ENCODE results near the gene UBAP1. TPM values are rescaled to one million over a fixed set of nuclear protein-coding genes. Genes with fewer than 3 reads are reported as not detected.
"Not testable (repeated sequence)": the region's sequence is repeated elsewhere in the genome, so short reads cannot be mapped to it uniquely, and the experiment has no call there.

UBAP1 gene
- total and polyA plus RNA-seq, 8 donors = 40.5 to 54.1 (median 48.8) TPM

DNA sequence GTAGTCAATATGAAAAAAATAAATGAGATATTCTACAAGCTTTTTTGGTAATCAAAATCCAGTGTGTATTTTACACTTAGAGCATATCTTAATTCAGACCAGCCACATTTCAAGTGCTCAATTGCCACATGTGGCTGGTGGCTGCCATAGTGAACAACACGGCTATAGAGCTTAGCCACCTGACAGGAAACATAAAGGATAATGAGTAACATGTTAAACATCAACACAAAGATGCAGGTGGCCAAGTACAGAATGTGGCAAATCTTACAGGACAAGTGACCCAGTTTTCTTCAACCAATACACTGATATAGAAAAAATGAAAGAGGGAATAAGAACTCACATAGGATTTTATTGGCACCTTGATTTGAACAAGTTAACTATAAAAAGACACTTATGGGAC, 88.8 kb downstream of the UBAP1 start:
- DNase-seq (no peak), ATAC-seq (no peak)
- Histone ChIP-seq H3K4me3 (no peak overlapping the region), H3K36me3 (no peaks in the 10 kb centered on the region), H3K27ac (no peak overlapping the region), H3K4me1 (no peaks in the 10 kb centered on the region), H3K9me3 (no peaks in the 10 kb centered on the region), H3K27me3 (no peaks in the 10 kb centered on the region)
- intact Hi-C loops (cut with DNase I) = no loop called here
- TF ChIP-seq, protein P1, sequence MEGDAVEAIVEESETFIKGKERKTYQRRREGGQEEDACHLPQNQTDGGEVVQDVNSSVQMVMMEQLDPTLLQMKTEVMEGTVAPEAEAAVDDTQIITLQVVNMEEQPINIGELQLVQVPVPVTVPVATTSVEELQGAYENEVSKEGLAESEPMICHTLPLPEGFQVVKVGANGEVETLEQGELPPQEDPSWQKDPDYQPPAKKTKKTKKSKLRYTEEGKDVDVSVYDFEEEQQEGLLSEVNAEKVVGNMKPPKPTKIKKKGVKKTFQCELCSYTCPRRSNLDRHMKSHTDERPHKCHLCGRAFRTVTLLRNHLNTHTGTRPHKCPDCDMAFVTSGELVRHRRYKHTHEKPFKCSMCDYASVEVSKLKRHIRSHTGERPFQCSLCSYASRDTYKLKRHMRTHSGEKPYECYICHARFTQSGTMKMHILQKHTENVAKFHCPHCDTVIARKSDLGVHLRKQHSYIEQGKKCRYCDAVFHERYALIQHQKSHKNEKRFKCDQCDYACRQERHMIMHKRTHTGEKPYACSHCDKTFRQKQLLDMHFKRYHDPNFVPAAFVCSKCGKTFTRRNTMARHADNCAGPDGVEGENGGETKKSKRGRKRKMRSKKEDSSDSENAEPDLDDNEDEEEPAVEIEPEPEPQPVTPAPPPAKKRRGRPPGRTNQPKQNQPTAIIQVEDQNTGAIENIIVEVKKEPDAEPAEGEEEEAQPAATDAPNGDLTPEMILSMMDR (IDR thresholded peaks at IDR 0.05) = no peak

DNA sequence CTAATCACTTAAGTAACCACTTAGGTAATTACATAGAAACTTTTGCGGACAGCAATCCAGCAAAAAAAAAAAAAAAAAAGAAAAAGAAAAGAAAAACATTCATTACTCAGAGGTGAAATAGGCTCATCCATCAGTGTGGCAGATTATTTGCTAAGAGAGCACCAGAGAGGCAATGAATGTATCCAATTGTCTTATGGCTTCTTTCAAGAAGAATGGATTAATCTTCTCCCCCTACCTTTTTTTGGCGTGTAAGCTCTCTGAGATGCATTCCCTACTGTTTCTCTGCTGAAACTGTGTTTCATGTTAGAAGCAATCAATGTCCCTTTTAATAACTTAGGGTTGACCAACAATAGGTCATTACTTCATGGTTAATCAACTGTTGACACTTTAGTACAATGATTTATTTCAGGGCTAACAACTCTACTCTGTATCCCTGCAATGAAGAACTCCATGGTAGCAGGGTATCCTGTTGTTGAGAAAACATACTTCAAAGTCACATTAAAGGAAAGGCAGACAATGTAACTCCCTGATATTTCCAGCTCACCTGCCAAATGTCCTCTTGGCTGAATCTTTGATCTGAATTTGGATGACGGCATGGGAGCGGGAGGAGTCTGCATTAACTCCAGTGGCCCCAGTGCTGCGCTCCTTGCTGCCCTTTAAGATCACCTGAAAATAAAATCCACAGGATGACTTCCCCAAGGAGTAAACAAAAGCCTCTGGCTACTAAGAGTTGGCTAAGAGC, 92.6 kb downstream of the UBAP1 start:
- H3K27me3 ChIP-seq = no peaks in the 10 kb centered on the region
- DNase-seq (no peak), ATAC-seq (no peak)
- intact Hi-C loops (cut with DNase I) = no loop called here
- TF ChIP-seq, protein P1 (IDR thresholded peaks at IDR 0.05) = no peak
- H3K4me3 ChIP-seq = no peak overlapping the region
- no peaks in the 10 kb centered on the region for H3K36me3 ChIP-seq
- no peaks in the 10 kb centered on the region for H3K4me1 ChIP-seq
- H3K27ac ChIP-seq = no peak overlapping the region
- H3K9me3 ChIP-seq = no peaks in the 10 kb centered on the region

DNA sequence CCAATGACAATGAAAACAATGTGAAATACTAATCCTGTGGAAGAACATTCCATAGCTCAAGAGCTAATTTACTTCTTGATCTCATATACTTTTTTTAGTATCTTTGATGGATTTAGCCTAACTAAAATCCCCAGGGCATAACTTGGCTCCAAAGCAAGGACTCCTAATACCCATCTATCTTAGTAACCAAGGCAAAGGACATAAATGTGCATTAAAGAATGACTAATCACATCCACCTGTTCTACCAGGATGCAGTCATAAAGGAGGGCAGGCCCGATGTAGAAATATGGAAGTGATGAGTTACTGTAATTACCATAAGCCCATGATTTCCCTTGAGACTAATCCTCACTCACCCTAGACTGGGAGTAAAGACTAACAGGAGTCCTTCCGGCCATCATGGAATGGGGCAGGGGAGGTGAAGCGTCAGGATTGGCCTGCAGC, 93.3 kb downstream of the UBAP1 start:
- intact Hi-C loops (cut with DNase I) = no loop called here
- DNase-seq = no peak
- Histone ChIP-seq H3K9me3 (no peaks in the 10 kb centered on the region), H3K27me3 (no peaks in the 10 kb centered on the region), H3K27ac (no peak overlapping the region), H3K36me3 (no peaks in the 10 kb centered on the region), H3K4me3 (no peak overlapping the region), H3K4me1 (no peaks in the 10 kb centered on the region)
- TF ChIP-seq, protein P1 (IDR thresholded peaks at IDR 0.05) = no peak
- ATAC-seq = no peak

GRCh38 chr9:34273588-34273987, 94.7 kb downstream of the UBAP1 start:
- H3K27me3 ChIP-seq; H3K9me3 ChIP-seq; ATAC-seq; H3K4me3 ChIP-seq; intact Hi-C loops (cut with DNase I); H3K36me3 ChIP-seq; DNase-seq; H3K27ac ChIP-seq; H3K4me1 ChIP-seq: not testable (repeated sequence)

DNA sequence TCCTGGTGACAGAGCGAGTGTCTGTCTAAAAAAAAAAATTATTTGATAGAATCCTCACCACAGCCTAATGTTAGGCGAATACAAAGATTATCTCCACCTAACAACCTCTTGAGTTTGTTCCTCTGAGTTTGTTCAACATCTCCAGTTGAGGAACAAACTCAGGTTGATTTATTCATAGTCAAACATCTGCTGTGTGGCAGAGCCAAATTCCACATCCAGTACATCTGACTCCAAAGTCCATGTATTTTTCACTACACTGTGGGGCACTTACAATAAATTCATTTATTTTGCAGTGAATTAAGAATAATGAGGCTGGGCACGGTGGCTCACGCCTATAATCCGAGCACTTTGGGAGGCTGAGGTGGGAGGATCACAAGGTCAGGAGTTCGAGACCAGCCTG, 97.0 kb downstream of the UBAP1 start:
- H3K9me3 ChIP-seq = no peaks in the 10 kb centered on the region
- no peak for DNase-seq
- no peak for ATAC-seq
- TF ChIP-seq, protein P1 (IDR thresholded peaks at IDR 0.05) = no peak
- no peaks in the 10 kb centered on the region for H3K36me3 ChIP-seq
- H3K4me1 ChIP-seq = no peaks in the 10 kb centered on the region
- no peak overlapping the region for H3K4me3 ChIP-seq
- no peaks in the 10 kb centered on the region for H3K27me3 ChIP-seq
- H3K27ac ChIP-seq = no peak overlapping the region
- intact Hi-C loops (cut with DNase I) = no loop called here

- TF ChIP-seq, protein P1 (IDR thresholded peaks at IDR 0.05) = no peak
These were observed 97.9 kb downstream of the UBAP1 start for GRCh38 chr9:34276772-34277171.

More at GRCh38 chr9:34276772-34277171, 97.9 kb downstream of the UBAP1 start:
- H3K36me3 ChIP-seq = no peaks in the 10 kb centered on the region
- no peaks in the 10 kb centered on the region for H3K27me3 ChIP-seq
- H3K27ac ChIP-seq = no peak overlapping the region
- no peaks in the 10 kb centered on the region for H3K9me3 ChIP-seq
- no peak for ATAC-seq
- H3K4me3 ChIP-seq = no peak overlapping the region
- no peak for DNase-seq
- no peaks in the 10 kb centered on the region for H3K4me1 ChIP-seq
- intact Hi-C loops (cut with DNase I) = no loop called here

All from left lung (tissue), 10 donors.